HepG2 (cell line): ENCODE data around the gene WWC1. TPM values are rescaled to one million over a fixed set of nuclear protein-coding genes. Genes with fewer than 3 reads are reported as not detected.

Source experiments
- ADNP ChIP-seq: sonication (generic); formaldehyde crosslinking; IDR thresholded peaks from 2 replicates; pipeline ENCODE4 v1.4.0; 2020; ENCODE audit warnings: missing genetic modification reagents
- ARNT2 ChIP-seq: sonication (generic); formaldehyde crosslinking; IDR thresholded peaks from 2 replicates; pipeline ENCODE4 v1.8.0; 2022; ENCODE audit warnings: mild to moderate bottlenecking, low read depth, missing genetic modification reagents, moderate library complexity
- ASH2L ChIP-seq: fragments of 300-600, 200-600 bp; sonication (generic); IDR thresholded peaks from 2 replicates; pipeline ENCODE4 v1.7.0; 2017; ENCODE audit warnings: low read depth, mild to moderate bottlenecking, moderate library complexity, mixed read lengths, low read length; ENCODE audit not compliant: insufficient read length
- GTF2F1 ChIP-seq: fragments of 150-350 bp; IDR thresholded peaks from 2 replicates; pipeline ENCODE4 v1.6.1; 2014; ENCODE audit warnings: low read length
- HNF4A ChIP-seq: sonication (generic); formaldehyde crosslinking; IDR thresholded peaks from 2 replicates; pipeline ENCODE4 v1.4.0; 2020; ENCODE audit warnings: missing genetic modification reagents
- KDM1A ChIP-seq: IDR thresholded peaks from 2 replicates; pipeline ENCODE4 v1.6.1; 2016; ENCODE audit warnings: missing compliant biosample characterization
- KLF16 ChIP-seq, 2 experiments: sonication (generic) in 1 of 2; formaldehyde crosslinking in 1 of 2; IDR thresholded peaks; 2 replicates each; pipeline versions ENCODE4 v1.6.1 to v1.8.0; 2016 to 2023; ENCODE audit warnings: missing genetic modification reagents in 2 of 2, missing compliant biosample characterization in 1 of 2
- NCOA1 ChIP-seq: sonication (generic); formaldehyde crosslinking; IDR thresholded peaks from 2 replicates; pipeline ENCODE4 v1.9.0; 2021; ENCODE audit warnings: missing genetic modification reagents
- PHB2 ChIP-seq: fragments of 450-650 bp; IDR thresholded peaks from 2 replicates; pipeline ENCODE4 v1.6.1; 2018; ENCODE audit not compliant: partially characterized antibody
- SOX5 ChIP-seq: IDR thresholded peaks from 2 replicates; pipeline ENCODE4 v1.6.1; 2016; ENCODE audit warnings: borderline replicate concordance
- SPEN ChIP-seq: sonication (generic); formaldehyde crosslinking; IDR thresholded peaks from 2 replicates; pipeline ENCODE4 v1.5.1; 2020; ENCODE audit warnings: low read depth, mild to moderate bottlenecking, missing genetic modification reagents
- TEAD2 ChIP-seq: sonication (generic); formaldehyde crosslinking; IDR thresholded peaks from 2 replicates; pipeline ENCODE4 v1.9.0; 2021; ENCODE audit warnings: missing genetic modification reagents
- THAP11 ChIP-seq: IDR thresholded peaks from 2 replicates; pipeline ENCODE4 v1.6.1; 2016; ENCODE audit warnings: missing biosample characterization, missing genetic modification reagents
- ZFX ChIP-seq: sonication (generic); formaldehyde crosslinking; IDR thresholded peaks from 2 replicates; pipeline ENCODE4 v1.4.0; 2020; ENCODE audit warnings: mild to moderate bottlenecking, low read depth, missing genetic modification reagents, moderate library complexity
- ZNF496 ChIP-seq: sonication (generic); formaldehyde crosslinking; IDR thresholded peaks from 2 replicates; pipeline ENCODE4 v1.8.1; 2023; ENCODE audit warnings: mild to moderate bottlenecking, moderate library complexity, missing genetic modification reagents; ENCODE audit not compliant: insufficient replicate concordance
- ZNF674 ChIP-seq: sonication (generic); formaldehyde crosslinking; IDR thresholded peaks from 2 replicates; pipeline ENCODE4 v1.5.0; 2020; ENCODE audit warnings: low read depth, mild to moderate bottlenecking, missing genetic modification reagents
- ZNF678 ChIP-seq: sonication (generic); formaldehyde crosslinking; IDR thresholded peaks from 2 replicates; pipeline ENCODE4 v1.4.0; 2020; ENCODE audit warnings: mild to moderate bottlenecking, missing genetic modification reagents
- polyA plus RNA-seq, 8 experiments: library from polyadenylated mRNA; depleted of rRNA in 3 of 8; stranded (reverse) in 7 of 8; unstranded in 1 of 8; fragments of >200 nt; fragmentation: Illumina TruSeq in 4 of 8; extraction: Trizol in 4 of 8; gene quantifications; 2 replicates each; pipeline versions ENCODE4 v1.2.1 to v1.2.3, GENCODE V29; 2011 to 2016; ENCODE audit warnings: low read depth in 4 of 8, missing spikeins in 1 of 8, mixed read lengths in 1 of 8; ENCODE audit not compliant: insufficient read depth in 1 of 8
- total RNA-seq, 5 experiments: library from RNA; depleted of rRNA; stranded (reverse); fragments of >200 nt; fragmentation: Illumina TruSeq; extraction: Trizol; gene quantifications; 2 replicates each; pipeline ENCODE4 v1.2.3, GENCODE V29; 2016; ENCODE audit warnings: low read depth in 1 of 5
- TF ChIP-seq, protein P1 (sequence below): sonication (generic); formaldehyde crosslinking; IDR thresholded peaks from 2 replicates; pipeline ENCODE4 v1.4.0; 2020; ENCODE audit warnings: missing genetic modification reagents
- TF ChIP-seq, protein P2 (sequence below): sonication (generic); formaldehyde crosslinking; IDR thresholded peaks from 2 replicates; pipeline ENCODE4 v1.5.0; 2020; ENCODE audit warnings: missing genetic modification reagents
- TF ChIP-seq, protein P3 (sequence below): sonication (generic); formaldehyde crosslinking; IDR thresholded peaks from 2 replicates; pipeline ENCODE4 v1.5.0; 2020; ENCODE audit warnings: mild to moderate bottlenecking, missing genetic modification reagents, moderate library complexity
- TF ChIP-seq, protein P4 (sequence below): conservative IDR thresholded peaks from 2 replicates; pipeline ENCODE4 v1.6.1; 2018; ENCODE audit warnings: missing genetic modification reagents
- TF ChIP-seq, protein P5 (sequence below): sonication (generic); formaldehyde crosslinking; conservative IDR thresholded peaks from 2 replicates; pipeline ENCODE4 v1.4.0; 2020; ENCODE audit warnings: missing genetic modification reagents
- TF ChIP-seq, protein P6 (sequence below): sonication (generic); formaldehyde crosslinking; conservative IDR thresholded peaks from 2 replicates; pipeline ENCODE4 v1.5.0; 2020; ENCODE audit warnings: missing genetic modification reagents

Gene WWC1
- total and polyA plus RNA-seq, 2 of the 13 experiments (the other 11 are each of a cell fraction or from before 2014, with no cell fraction given), result 8.3 to 17.9 TPM

DNA sequence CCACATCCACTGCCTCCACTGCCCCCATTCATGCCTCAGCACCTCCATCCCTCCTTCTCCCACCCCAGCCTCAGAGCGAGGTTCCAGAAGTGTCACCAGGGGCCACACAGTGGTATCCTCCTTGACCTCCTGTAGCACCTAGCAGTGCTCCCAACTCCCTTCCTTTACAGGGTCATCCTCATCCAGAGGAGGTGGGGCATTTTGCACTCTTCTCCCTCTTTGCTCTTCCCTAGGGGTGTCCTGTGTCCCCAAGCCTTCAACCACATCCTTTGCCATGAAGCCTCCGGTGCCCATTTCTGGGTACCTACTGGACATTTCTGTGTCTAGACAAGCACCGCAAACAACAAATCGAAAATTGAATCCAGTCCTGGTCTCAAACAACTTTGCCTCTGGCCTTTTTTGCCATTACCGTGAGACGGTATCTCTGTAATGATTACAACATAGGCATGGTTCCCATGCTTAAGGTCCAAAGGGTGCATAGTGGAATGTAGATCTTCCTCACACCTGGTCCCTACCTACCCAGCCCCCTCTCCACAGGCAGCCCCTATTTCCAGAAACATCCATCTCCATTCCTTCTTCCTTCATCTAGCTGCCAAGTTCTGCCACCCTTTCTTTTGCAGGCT is 17.6 kb downstream of the WWC1 start (continued):
- TF ChIP-seq ARNT2 (CRISPR knock-in tag), result no peak
- TF ChIP-seq, protein P1, sequence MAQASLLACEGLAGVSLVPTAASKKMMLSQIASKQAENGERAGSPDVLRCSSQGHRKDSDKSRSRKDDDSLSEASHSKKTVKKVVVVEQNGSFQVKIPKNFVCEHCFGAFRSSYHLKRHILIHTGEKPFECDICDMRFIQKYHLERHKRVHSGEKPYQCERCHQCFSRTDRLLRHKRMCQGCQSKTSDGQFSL (CRISPR knock-in tag), result no peak
- no peak for TF ChIP-seq GTF2F1
- TF ChIP-seq SOX5 (CRISPR knock-in tag), result 0 out of 2 replicates have a peak, but pooled peaks have one; percentile 8
- 0 out of 2 replicates have a peak, but pooled peaks have one; percentile 22 for TF ChIP-seq ZFX
- TF ChIP-seq, protein P2, sequence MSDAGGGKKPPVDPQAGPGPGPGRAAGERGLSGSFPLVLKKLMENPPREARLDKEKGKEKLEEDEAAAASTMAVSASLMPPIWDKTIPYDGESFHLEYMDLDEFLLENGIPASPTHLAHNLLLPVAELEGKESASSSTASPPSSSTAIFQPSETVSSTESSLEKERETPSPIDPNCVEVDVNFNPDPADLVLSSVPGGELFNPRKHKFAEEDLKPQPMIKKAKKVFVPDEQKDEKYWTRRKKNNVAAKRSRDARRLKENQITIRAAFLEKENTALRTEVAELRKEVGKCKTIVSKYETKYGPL (CRISPR knock-in tag), result no peak
- TF ChIP-seq SPEN (CRISPR knock-in tag), result no peak
- TF ChIP-seq, protein P3, sequence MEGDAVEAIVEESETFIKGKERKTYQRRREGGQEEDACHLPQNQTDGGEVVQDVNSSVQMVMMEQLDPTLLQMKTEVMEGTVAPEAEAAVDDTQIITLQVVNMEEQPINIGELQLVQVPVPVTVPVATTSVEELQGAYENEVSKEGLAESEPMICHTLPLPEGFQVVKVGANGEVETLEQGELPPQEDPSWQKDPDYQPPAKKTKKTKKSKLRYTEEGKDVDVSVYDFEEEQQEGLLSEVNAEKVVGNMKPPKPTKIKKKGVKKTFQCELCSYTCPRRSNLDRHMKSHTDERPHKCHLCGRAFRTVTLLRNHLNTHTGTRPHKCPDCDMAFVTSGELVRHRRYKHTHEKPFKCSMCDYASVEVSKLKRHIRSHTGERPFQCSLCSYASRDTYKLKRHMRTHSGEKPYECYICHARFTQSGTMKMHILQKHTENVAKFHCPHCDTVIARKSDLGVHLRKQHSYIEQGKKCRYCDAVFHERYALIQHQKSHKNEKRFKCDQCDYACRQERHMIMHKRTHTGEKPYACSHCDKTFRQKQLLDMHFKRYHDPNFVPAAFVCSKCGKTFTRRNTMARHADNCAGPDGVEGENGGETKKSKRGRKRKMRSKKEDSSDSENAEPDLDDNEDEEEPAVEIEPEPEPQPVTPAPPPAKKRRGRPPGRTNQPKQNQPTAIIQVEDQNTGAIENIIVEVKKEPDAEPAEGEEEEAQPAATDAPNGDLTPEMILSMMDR (CRISPR knock-in tag), result no peak
- TF ChIP-seq KDM1A (CRISPR knock-in tag), result 0 out of 2 replicates have a peak, but pooled peaks have one; percentile 43
- TF ChIP-seq, protein P4, sequence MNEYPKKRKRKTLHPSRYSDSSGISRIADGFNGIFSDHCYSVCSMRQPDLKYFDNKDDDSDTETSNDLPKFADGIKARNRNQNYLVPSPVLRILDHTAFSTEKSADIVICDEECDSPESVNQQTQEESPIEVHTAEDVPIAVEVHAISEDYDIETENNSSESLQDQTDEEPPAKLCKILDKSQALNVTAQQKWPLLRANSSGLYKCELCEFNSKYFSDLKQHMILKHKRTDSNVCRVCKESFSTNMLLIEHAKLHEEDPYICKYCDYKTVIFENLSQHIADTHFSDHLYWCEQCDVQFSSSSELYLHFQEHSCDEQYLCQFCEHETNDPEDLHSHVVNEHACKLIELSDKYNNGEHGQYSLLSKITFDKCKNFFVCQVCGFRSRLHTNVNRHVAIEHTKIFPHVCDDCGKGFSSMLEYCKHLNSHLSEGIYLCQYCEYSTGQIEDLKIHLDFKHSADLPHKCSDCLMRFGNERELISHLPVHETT (CRISPR knock-in tag), result no peak
- TF ChIP-seq ZNF496, result no peak
- TF ChIP-seq ZNF678 (CRISPR knock-in tag), result 0 out of 2 replicates have a peak, but pooled peaks have one; percentile 34
- TF ChIP-seq PHB2, result no peak
- no peak for TF ChIP-seq NCOA1 (CRISPR knock-in tag)
- TF ChIP-seq TEAD2 (CRISPR knock-in tag), result no peak
- peak; percentile 32; the same call in 1 of the 2 replicates for TF ChIP-seq ADNP (CRISPR knock-in tag)
- TF ChIP-seq, protein P5, sequence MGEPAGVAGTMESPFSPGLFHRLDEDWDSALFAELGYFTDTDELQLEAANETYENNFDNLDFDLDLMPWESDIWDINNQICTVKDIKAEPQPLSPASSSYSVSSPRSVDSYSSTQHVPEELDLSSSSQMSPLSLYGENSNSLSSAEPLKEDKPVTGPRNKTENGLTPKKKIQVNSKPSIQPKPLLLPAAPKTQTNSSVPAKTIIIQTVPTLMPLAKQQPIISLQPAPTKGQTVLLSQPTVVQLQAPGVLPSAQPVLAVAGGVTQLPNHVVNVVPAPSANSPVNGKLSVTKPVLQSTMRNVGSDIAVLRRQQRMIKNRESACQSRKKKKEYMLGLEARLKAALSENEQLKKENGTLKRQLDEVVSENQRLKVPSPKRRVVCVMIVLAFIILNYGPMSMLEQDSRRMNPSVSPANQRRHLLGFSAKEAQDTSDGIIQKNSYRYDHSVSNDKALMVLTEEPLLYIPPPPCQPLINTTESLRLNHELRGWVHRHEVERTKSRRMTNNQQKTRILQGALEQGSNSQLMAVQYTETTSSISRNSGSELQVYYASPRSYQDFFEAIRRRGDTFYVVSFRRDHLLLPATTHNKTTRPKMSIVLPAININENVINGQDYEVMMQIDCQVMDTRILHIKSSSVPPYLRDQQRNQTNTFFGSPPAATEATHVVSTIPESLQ (CRISPR knock-in tag), result no peak
- TF ChIP-seq THAP11, result 0 out of 2 replicates have a peak, but pooled peaks have one; percentile 21
- TF ChIP-seq, protein P6, sequence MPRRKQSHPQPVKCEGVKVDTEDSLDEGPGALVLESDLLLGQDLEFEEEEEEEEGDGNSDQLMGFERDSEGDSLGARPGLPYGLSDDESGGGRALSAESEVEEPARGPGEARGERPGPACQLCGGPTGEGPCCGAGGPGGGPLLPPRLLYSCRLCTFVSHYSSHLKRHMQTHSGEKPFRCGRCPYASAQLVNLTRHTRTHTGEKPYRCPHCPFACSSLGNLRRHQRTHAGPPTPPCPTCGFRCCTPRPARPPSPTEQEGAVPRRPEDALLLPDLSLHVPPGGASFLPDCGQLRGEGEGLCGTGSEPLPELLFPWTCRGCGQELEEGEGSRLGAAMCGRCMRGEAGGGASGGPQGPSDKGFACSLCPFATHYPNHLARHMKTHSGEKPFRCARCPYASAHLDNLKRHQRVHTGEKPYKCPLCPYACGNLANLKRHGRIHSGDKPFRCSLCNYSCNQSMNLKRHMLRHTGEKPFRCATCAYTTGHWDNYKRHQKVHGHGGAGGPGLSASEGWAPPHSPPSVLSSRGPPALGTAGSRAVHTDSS (CRISPR knock-in tag), result no peak
- peak in 1 of 2 experiments; percentile 43; a peak in 1 of 4 replicates for TF ChIP-seq KLF16 (CRISPR knock-in tag; IDR thresholded peaks at IDR 0.05)
- TF ChIP-seq HNF4A (CRISPR knock-in tag), result peak; percentile 93
- TF ChIP-seq ASH2L, result peak; percentile 42
- TF ChIP-seq ZNF674 (CRISPR knock-in tag), result no peak
